ENCODE data around the gene GLIS1.
"Not testable (repeated sequence)": the region's sequence is repeated elsewhere in the genome, so short reads cannot be mapped to it uniquely, and the experiment has no call there.

GLIS1 gene

DNA sequence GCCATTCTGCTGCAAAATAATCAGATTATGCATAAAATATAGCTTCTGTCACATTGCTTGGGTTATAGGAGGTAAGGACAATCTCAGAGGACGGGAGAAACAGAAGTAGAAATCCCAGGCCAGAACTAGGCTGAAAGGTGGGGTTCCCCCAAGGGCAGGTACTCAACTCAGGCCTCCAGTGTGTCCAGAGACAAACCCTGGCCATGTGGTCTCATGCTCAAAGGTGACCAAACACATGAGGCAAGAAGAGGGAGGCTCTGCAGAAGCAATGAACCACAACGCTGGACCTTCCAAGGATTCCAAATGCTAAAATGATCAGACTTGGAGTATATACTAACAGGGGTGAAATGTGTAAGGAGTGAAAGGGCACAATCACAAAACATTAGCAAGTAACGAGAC, 176.0 kb downstream of the GLIS1 start:
- no peak for DNase-seq (ENCODE audit: low read depth in 1 of 2, low spot score in 1 of 2)

DNA sequence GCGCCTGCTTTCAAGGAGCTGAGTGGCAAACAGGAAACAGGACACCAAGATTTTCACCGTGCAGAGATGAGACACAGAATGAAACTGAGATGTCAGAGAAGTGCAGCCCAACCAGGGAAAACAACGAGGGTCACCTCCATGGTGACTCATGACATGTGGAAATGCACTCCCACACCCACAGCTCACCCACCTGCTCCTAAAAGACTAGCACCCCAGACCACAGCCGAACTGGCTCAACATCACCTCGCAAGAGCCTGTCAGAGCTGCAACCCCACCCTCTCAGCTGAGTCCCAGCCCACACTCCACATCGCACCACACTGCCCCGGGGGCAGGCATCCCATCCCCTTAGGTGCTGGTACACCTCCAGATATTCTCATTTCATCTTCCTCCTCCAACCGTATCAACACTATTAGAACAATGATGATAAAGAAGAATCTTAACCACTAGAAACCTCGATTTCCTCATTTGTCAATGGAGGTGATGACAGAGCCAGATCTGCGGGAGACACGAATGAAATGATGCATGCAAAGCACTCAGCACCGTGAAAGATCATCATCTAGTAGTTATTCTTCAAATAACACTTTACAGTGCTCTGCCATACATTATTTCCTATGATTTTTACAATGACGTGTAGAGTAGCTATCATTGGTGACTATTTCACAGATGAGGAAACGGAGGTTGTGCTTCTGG, 176.5 kb downstream of the GLIS1 start:
- no peak for DNase-seq (ENCODE audit: low read depth in 1 of 2, low spot score in 1 of 2)

DNA sequence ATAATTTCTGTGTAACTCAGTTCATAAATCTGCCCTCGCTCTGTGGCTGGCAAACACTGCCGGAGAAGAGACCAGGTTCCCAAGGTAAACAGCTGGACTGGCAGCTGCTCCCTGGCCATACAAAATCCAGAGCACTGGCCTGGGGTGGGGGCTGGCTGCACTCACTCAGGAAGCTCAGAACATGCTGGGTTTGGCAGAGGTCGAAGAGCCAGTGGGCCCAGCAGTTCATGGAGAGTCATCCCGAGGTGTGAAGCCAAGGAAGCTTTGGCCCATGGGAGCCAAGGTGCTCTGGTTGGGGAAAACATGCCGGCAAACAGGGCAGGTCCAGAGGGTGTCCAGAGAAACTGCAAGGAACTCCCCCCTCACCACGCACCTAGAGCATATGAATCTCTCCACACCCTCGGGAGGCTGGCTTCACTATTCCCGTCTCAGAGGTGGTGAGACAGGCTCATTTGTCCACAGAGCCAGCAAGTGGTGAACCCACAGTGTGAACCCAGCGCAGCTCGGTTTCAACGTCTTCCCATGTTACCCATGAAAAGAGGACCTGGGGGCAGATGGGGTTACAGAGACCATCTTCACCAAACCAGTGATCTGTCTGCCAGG, 177.4 kb downstream of the GLIS1 start:
- no peak for DNase-seq (ENCODE audit: low read depth in 1 of 2, low spot score in 1 of 2)

DNA sequence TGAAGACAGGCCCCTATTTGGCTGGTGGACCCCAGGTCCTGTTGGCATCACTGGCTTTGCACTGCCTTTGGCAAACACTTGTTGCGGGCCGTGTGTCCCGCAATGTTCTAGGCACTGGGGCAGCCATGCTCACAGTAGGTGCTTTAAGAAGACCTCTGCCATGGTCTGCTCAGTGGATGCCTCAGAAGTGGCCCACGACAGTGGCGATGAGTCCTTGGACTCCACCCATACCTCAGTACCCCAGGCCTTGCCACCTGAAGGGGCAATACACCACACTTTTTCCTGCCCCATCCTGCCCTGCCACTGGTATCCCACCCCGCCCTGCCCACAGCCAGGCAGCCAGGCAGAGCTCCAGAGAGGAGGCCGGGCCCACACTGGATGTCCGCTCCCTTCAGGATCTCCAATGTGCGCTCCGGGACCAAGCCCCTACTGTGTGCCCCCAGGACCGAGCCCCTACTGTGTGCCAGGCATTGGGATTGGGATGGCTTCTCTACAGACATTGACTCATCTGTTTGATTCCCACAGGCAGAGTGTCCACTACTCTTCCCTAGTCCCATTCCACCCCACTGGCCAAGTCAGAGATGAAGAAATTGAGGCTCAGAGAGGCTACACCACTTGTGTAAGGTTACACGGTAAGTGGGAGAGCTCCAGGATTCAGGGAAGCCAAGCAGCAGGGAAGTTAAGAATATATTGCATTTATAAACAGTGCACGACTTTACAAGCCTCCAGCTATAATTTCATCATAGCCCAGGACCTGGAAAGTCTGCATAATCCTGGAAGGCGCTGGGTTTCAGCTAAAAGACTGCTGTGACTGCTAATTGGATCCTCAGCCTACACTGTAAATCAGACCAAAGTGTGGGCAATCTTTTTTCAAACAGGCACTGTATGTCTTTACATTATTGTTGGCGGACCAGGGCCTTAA, 178.1 kb downstream of the GLIS1 start:
- DNase-seq (ENCODE audit: low read depth in 1 of 2, low spot score in 1 of 2) = no peak

DNA sequence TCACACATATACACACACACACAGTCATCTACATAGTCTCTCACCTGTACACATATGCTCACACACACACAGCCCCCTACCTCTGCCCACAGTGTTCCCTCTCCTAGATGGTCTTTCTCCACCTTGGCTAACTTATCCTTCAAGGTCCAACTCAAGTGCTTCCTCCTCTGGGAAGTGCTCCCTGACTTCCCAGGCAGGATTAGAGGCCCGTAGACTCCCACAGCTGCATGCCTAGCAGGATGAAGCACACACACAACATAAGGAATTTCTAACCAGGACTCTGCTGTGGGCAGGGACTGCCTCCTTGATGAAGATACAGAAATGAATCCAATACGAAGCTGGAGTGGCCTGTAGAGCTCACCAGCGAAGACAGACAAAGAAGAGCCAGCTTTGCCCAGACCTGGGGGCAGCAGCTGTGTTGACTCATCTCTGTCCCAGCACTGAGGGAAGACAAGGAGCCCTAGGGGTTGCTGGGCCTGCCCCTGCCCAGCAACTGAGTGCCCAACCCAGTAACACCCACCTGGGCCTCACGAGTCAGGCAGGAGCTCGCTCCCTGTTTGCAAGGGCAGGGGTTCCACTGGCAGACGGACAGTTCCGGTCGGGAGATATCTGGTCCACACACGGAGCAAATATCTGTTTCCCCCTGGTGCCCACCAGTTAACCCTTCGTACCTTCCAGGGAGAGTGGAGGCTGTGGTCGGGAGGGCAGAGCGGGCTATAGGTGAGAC, 178.9 kb downstream of the GLIS1 start:
- no peak for DNase-seq (ENCODE audit: low read depth in 1 of 2, low spot score in 1 of 2)

DNA sequence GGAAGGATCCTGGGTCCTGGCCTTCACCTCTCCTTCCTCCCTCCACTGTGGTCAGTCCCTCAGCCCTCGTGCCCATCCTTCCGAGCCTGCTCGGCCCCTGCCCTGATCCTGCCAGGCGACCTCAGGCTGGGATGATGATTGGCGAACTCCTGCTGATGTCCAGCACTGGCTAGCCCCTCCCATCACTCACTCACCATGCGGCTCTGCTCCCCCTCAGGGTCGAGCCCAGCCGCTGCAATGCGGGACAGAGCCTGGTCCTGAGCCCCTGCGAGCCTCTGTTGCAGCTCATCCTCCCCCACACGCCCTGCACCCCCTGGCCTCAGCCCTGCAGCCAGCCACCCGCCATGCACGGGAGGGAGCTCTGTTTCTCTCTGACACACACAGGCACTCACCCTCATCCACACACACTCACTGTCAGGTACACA, 179.6 kb downstream of the GLIS1 start:
- DNase-seq (ENCODE audit: low read depth in 1 of 2, low spot score in 1 of 2) = no peak

DNA sequence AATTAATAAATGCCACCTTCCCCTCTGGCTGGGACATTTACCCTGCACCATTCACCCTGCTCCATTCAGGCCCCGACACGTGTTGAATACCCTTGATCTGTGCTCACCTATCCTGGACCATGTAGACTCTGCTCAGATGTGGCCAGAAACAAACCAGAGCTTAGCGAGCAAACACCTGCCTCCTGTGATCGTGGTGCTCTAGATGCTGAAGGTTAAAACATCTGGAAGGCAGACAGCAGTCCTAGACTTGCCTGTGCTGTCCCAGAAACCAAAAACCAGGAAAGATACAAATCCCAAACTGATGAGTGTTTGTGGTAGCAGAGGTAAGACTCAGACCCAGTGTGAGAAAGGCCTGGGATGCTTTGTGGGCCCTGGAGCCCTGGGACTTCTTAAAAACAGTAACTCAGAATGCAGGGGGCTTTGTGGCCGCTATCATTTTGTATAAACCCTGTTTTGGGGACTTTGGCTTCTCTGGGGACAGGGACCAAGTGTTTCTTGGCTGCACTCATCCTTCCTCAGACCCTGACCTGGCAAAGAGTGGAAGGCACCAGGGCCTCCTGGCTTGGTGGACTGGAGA, 180.1 kb downstream of the GLIS1 start:
- DNase-seq (ENCODE audit: low read depth in 1 of 2, low spot score in 1 of 2) = no peak

- no peak for DNase-seq (ENCODE audit: low read depth in 1 of 2, low spot score in 1 of 2)
Observed at GRCh38 chr1:53557830-53558738, 180.9 kb downstream of the GLIS1 start.

- DNase-seq (ENCODE audit: low read depth in 1 of 2, low spot score in 1 of 2) = no peak
Observed at GRCh38 chr1:53557369-53557768, 181.6 kb downstream of the GLIS1 start.

DNA sequence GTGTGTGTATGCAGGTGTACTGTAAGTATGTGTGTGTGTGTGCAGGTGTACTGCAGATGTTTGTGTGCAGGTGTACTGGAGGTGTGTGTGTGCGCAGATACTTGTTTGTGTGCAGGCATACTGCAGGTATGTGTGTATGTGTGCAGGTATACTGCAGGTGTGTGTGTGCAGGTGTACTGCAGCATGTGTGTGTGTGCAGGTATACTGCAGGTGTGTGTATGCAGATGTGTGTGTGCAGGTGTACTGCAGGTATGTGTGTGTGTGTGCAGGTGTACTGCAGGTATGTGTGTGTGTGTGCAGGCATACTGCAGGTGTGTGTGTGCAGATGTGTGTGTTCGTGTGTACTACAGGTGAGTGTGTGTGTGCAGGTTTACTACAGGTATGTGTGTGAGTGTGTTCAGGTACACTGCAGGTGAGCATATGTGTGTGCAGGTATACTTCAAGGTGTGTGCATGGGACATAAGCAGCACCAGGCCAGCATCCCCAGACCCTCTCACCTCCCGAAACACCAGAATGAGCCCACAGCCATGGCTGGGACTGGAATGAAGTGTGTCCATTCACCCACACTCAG, 182.2 kb downstream of the GLIS1 start:
- DNase-seq (ENCODE audit: low read depth in 1 of 2, low spot score in 1 of 2) = no peak

DNA sequence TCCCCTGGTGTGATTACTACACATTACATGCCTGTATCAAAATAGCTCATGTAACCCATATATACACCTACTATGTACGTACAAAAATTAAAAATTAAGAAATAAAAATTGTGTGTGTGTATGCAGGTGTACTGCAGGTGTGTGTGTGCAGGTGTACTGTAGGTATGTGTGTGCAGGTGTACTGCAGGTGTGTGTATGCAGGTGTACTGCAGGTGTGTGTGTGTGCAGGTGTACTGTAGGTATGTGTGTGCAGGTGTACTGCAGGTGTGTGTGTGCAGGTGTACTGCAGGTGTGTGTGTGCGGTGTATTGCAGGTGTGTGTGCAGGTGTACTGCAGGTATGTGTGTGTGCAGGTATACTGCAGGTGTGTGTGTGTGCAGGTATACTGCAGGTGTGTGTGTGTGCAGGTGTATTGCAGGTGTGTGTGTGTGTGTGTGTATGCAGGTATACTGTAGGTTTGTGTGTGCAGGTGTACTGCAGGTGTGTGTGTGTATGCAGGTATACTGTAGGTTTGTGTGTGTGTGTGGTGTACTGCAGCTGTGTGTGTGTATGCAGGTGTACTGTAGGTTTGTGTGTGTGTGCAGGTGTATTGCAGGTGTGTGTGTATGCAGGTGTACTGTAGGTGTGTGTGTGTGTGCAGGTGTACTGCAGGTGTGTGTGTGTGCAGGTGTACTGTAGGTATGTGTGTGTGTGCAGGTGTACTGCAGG, 183.2 kb downstream of the GLIS1 start:
- DNase-seq (ENCODE audit: low read depth in 1 of 2, low spot score in 1 of 2) = not testable (repeated sequence)

- DNase-seq (ENCODE audit: low read depth in 1 of 2, low spot score in 1 of 2) = no peak
Observed at GRCh38 chr1:53554592-53555305, 184.2 kb downstream of the GLIS1 start.

DNA sequence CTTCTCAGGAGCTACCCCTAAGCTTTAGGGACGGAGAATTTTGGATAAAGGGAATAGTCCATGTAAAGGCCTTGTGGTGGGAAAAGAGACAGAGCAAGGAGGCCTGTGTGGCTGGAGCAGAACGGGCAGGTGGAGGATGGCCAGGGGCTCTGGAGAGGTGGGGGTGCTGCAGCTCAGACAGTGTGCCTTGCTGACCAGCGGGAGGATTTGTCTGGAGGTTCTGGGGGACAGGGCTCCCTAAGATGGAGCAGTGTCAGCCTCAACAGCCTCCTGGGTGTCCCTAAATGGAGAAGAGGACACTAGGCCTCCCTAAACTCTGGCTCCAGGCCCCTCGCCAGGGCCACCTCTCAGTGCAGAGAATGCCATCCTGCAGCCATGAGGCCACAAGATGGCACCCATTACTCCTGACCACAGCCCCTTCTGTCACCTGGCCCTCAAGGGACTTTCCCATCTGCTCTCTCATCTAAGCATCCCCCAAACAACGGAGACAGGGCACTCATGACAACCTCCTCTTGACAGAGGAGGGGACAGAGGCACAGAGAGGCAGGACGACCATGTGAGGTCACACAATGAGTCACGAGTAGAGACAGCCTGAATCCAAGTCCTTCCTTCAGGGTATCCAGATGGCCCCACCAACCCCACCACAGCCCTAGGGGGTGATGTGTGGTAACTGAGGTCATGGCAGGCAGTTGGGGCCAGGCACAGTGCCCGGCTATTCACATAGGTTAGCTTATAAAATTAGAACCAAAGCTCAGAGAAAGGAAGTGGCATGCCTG, 185.0 kb downstream of the GLIS1 start:
- no peak for DNase-seq (ENCODE audit: low read depth in 1 of 2, low spot score in 1 of 2)

- no peak for DNase-seq (ENCODE audit: low read depth in 1 of 2, low spot score in 1 of 2)
Observed at GRCh38 chr1:53552981-53553733, 185.8 kb downstream of the GLIS1 start.

DNA sequence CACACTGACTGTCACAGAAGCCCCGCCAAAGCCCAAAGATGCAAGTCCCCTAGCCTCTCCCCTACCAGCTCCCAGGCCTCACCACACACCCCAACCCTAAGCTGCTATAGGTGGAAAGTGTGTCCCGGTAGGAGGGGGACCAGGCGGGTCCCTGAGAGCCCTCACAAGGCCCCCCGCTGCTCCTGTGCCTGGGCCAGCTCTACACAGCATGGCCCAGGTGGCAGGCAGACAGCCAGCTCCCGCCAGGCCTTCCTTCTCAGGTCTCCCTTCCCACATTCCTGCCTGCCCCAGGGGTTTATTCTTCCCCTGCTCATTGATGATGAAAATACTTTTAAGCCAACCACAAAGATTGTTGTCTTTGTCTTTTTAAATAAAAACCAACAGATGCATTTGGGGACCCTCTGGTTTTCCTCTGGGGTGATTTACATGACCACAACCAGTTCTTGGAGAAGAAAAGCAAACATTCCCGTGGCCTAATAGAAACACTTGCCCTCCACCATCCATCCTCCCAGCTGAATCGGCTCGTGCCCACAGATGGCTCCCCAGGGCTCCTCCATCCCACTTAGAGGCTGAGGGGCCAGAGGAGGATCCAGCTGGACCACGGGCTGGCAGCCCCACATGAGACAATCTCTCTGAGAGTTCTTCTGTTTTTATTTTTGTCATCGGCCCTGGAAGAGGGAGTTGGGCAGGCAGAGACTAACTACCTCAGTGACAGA, 186.7 kb downstream of the GLIS1 start:
- DNase-seq (ENCODE audit: low read depth in 1 of 2, low spot score in 1 of 2) = no peak

GRCh38 chr1:53551428-53551995, 187.5 kb downstream of the GLIS1 start:
- DNase-seq (ENCODE audit: low read depth in 1 of 2, low spot score in 1 of 2) = no peak

Measured in stimulated activated CD4-positive, alpha-beta T cell treated with anti-CD3 and anti-CD28 coated beads, Interleukin-15, amount 100 ng/mL, for 1 hour (primary cell).